Stimulated activated CD8-positive, alpha-beta memory T cell treated with anti-CD3 and anti-CD28 coated beads, Interleukin-7, amount 100 ng/mL, for 24 hours (primary cell): ENCODE data around the gene SERPINB10.

ENCODE experiments used
- DNase-seq: peaks from one replicate; pipeline ENCODE4 v3.0.0-alpha.2; 2020; ENCODE audit warnings: low read depth

Gene SERPINB10

GRCh38 chr18:63982361-63982760, 74.6 kb downstream of the SERPINB10 start:
- DNase-seq = no peak
